Measurements from ENCODE around the gene TBC1D22B. TPM values are rescaled to one million over a fixed set of nuclear protein-coding genes. Genes with fewer than 3 reads are reported as not detected.

Gene TBC1D22B
- total and polyA plus RNA-seq, 3 donors from 2014 or later = 23.1 to 36.4 (median 25.6) TPM

DNA sequence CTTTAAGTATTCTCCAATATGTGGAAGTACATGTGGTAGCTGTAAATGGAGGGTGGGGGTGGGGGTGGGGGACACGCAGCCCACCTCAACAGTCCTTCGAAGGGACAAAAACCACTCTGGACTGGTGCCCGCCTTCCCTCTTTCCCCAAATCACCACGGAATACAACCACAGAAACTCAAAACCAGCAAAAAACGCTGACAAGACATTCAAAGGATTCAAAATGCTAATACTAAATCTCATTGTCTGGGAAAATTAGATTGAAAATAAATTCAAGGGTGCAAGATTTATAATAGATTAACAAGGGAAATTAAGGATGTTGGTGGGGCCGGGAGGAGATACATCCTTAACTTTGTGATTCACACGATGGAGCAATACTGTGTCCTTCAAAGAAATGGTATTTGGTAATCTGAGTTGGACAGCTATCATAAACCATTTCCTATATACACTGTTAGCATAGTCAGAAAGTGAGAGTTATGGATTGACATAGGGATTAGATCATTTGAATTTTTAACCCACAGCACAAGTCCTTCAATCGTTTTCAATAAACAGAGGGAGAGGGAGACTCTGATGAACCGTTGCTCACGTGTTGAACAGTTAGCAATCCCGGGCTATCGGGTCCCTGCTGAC lies 766 bp upstream of the TBC1D22B start:
- WGBS, 2 donors = 22 to 46% methylated on average over 12 of the region's 12 CpGs
- Histone ChIP-seq H3K4me1 (peaks cover 14% of the 10 kb centered on the region), H3K9me3 (no peaks in the 10 kb centered on the region), H3K27me3 (no peaks in the 10 kb centered on the region), H3K27ac (peak overlapping the region in 1 of 2 donors; percentile 42), H3K36me3 (ENCODE audit: low read depth, missing control alignments) (no peaks in the 10 kb centered on the region), H3K4me3 (peak overlapping the region; percentile 66 to 78)
- TF ChIP-seq, protein P1, sequence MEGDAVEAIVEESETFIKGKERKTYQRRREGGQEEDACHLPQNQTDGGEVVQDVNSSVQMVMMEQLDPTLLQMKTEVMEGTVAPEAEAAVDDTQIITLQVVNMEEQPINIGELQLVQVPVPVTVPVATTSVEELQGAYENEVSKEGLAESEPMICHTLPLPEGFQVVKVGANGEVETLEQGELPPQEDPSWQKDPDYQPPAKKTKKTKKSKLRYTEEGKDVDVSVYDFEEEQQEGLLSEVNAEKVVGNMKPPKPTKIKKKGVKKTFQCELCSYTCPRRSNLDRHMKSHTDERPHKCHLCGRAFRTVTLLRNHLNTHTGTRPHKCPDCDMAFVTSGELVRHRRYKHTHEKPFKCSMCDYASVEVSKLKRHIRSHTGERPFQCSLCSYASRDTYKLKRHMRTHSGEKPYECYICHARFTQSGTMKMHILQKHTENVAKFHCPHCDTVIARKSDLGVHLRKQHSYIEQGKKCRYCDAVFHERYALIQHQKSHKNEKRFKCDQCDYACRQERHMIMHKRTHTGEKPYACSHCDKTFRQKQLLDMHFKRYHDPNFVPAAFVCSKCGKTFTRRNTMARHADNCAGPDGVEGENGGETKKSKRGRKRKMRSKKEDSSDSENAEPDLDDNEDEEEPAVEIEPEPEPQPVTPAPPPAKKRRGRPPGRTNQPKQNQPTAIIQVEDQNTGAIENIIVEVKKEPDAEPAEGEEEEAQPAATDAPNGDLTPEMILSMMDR (IDR thresholded peaks at IDR 0.05) = no peak
- TF ChIP-seq POLR2A (IDR thresholded peaks at IDR 0.05) = no peak
- no peak for DNase-seq
- intact Hi-C loops (cut with DNase I; ENCODE audit: low total_unique reads) = no loop called here

DNA sequence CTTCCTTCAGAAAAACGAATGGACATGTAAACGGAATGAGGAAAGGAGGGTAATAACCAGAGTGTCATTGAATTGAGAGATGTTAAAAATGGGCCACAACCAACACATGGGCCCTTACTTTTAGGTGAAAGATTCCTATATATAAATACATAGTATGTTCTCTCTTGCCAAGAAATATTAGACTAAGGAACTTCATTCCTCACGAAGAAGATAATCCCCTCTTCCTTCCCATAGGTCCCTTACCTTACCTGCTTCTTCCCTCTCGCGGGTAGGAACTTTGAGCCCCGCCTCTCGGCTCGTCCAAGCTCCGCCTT lies 295 bp upstream of the TBC1D22B start:
- TF ChIP-seq POLR2A (IDR thresholded peaks at IDR 0.05) = no peak
- TF ChIP-seq, protein P1 (IDR thresholded peaks at IDR 0.05) = no peak
- peak overlapping the region in 1 of 2 donors; percentile 42 for H3K27ac ChIP-seq
- peaks cover 14% of the 10 kb centered on the region for H3K4me1 ChIP-seq
- 1 to 2% methylated on average over 9 of the region's 9 CpGs for WGBS, 2 donors
- H3K27me3 ChIP-seq = no peaks in the 10 kb centered on the region
- no peak for DNase-seq
- H3K9me3 ChIP-seq = no peaks in the 10 kb centered on the region
- H3K4me3 ChIP-seq = peak overlapping the region; percentile 66 to 78
- intact Hi-C loops (cut with DNase I; ENCODE audit: low total_unique reads) = no loop called here
- no peaks in the 10 kb centered on the region for H3K36me3 ChIP-seq (ENCODE audit: low read depth, missing control alignments)

DNA sequence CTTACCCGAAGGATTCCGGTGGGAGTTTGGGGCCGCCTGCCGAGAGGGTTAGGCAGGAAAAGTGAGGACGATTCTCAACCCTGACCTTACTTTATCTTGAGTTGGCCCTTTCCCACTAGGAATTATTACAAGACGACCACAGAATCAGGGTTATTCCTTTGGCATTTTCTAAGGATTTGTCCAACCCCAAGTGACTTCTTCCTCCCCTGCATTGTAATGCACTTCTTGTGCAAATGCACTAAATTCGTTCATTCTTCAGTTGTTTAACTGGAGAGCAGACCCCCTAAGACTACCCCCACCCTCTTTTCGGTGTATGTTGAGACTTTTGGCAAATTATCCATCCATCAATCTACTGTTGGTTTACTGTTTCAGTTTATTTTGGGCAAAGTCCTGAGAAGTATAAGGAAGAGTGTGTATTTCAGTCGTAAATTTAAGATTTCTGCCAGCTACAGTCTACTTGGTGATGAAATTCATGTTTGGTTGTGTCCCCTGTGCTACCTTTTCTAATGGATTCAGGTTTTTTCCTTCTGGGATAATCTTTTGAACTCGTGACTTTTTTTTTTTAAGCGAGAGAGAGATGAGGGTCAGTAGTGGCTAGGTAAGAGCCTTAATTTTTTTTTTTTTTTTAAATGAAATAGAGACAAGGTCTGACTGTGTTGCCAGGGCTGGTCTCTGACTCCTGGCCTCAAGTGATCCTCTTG lies 983 bp downstream of the TBC1D22B start:
- no peaks in the 10 kb centered on the region for H3K36me3 ChIP-seq (ENCODE audit: low read depth, missing control alignments)
- H3K27me3 ChIP-seq = no peaks in the 10 kb centered on the region
- TF ChIP-seq POLR2A (IDR thresholded peaks at IDR 0.05) = no peak
- TF ChIP-seq, protein P1 (IDR thresholded peaks at IDR 0.05) = no peak
- 10 to 13% methylated on average over 11 of the region's 11 CpGs for WGBS, 2 donors
- intact Hi-C loops (cut with DNase I; ENCODE audit: low total_unique reads) = no loop called here
- no peaks in the 10 kb centered on the region for H3K9me3 ChIP-seq
- no peak for DNase-seq
- peak overlapping the region; percentile 66 to 78 for H3K4me3 ChIP-seq
- peaks cover 14% of the 10 kb centered on the region for H3K4me1 ChIP-seq
- H3K27ac ChIP-seq = peak overlapping the region; percentile 82 to 91

DNA sequence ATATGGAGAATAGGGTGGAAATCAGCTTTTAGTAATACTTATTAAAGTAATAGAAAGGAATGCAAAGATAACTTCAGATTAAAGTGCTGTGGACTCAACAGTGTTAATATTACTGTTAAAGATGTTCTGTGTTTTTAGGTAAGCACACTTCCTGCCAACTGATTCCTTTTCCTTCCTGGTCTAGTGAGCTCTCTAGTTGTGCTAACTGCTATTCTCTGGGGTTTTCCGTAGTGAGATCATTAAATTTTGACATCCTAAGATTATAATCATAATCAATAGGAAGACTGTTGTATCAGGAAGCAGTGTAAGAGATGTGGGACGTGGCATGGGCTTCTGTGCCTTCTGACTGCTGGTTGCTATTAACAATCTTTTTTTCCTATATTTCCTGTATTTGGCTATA lies 1.6 kb downstream of the TBC1D22B start:
- Histone ChIP-seq H3K9me3 (no peaks in the 10 kb centered on the region), H3K36me3 (ENCODE audit: low read depth, missing control alignments) (no peaks in the 10 kb centered on the region), H3K27ac (peak overlapping the region in 1 of 2 donors; percentile 91), H3K27me3 (no peaks in the 10 kb centered on the region), H3K4me1 (peaks cover 14% of the 10 kb centered on the region), H3K4me3 (no peak overlapping the region)
- WGBS, 2 donors = 33 to 52% methylated on average over 2 of the region's 2 CpGs
- no peak for DNase-seq
- TF ChIP-seq POLR2A (IDR thresholded peaks at IDR 0.05) = no peak
- TF ChIP-seq, protein P1 (IDR thresholded peaks at IDR 0.05) = no peak
- intact Hi-C loops (cut with DNase I; ENCODE audit: low total_unique reads) = no loop called here
